K562 (cell line): ENCODE measurements around the gene MAP1LC3A. TPM values are rescaled to one million over a fixed set of nuclear protein-coding genes. Genes with fewer than 3 reads are reported as not detected.

Experiments
- CHD2 ChIP-seq: IDR thresholded peaks from 2 replicates; pipeline ENCODE4 v1.6.1; 2011; ENCODE audit warnings: low read depth, low read length
- ETV6 ChIP-seq, 3 experiments: fragments of 150-350 bp in 1 of 3; sonication (generic) in 1 of 3; formaldehyde crosslinking in 1 of 3; IDR thresholded peaks; 2 replicates each; pipeline versions ENCODE4 v1.6.1 to v1.8.0; 2014 to 2022; ENCODE audit warnings: borderline replicate concordance in 2 of 3, low read depth in 2 of 3, antibody characterized with exemption in 1 of 3, low read length in 1 of 3, mild to moderate bottlenecking in 1 of 3, missing genetic modification reagents in 1 of 3
- GABPB1 ChIP-seq: sonication (generic); formaldehyde crosslinking; IDR thresholded peaks from 2 replicates; pipeline ENCODE4 v1.8.0; 2022; ENCODE audit warnings: mild to moderate bottlenecking, missing genetic modification reagents
- HDAC2 ChIP-seq: fragments of 450-650 bp; IDR thresholded peaks from 2 replicates; pipeline ENCODE4 v1.6.1; 2016; ENCODE audit warnings: mild to moderate bottlenecking
- MAX ChIP-seq: sonication (generic); formaldehyde crosslinking; IDR thresholded peaks from 2 replicates; pipeline ENCODE4 v1.9.0; 2022; ENCODE audit warnings: mild to moderate bottlenecking, missing genetic modification reagents
- NEUROD1 ChIP-seq: fragments of 150-350 bp; IDR thresholded peaks from 2 replicates; pipeline ENCODE4 v1.6.1; 2014; ENCODE audit warnings: borderline replicate concordance, low read length, low read depth; ENCODE audit not compliant: partially characterized antibody
- NFYB ChIP-seq: IDR thresholded peaks from 2 replicates; pipeline ENCODE4 v1.6.1; 2011; ENCODE audit warnings: mild to moderate bottlenecking, moderate library complexity; ENCODE audit not compliant: insufficient read length; ENCODE audit errors: extremely low read depth
- NR2C2 ChIP-seq, 2 experiments: fragments of 200-800 bp in 1 of 2; sonication (Bioruptor generic) in 1 of 2; sonication (generic) in 1 of 2; formaldehyde crosslinking in 1 of 2; IDR thresholded peaks; 2 replicates each; pipeline versions ENCODE4 v1.6.1 to v1.8.0; 2016 to 2022; ENCODE audit warnings: mild to moderate bottlenecking in 1 of 2, missing compliant biosample characterization in 1 of 2, missing genetic modification characterization in 1 of 2, missing genetic modification reagents in 1 of 2
- NRF1 ChIP-seq, 2 experiments: fragments of 450-650 bp; IDR thresholded peaks in 1 of 2; conservative IDR thresholded peaks in 1 of 2; 2 replicates each; pipeline ENCODE4 v1.6.1; 2014; ENCODE audit warnings: mild to moderate bottlenecking in 2 of 2
- PHF21A ChIP-seq: fragments of 450-650 bp; IDR thresholded peaks from 2 replicates; pipeline ENCODE4 v1.6.1; 2017; ENCODE audit warnings: low read depth, borderline replicate concordance
- POLR2B ChIP-seq: fragments of 450-650 bp; IDR thresholded peaks from 2 replicates; pipeline ENCODE4 v1.6.1; 2018; ENCODE audit warnings: low read depth; ENCODE audit not compliant: partially characterized antibody
- POLR2H ChIP-seq: IDR thresholded peaks from 2 replicates; pipeline ENCODE4 v1.6.1; 2016; ENCODE audit warnings: missing genetic modification characterization, low read depth, mild to moderate bottlenecking, control low read depth, missing compliant biosample characterization, moderate library complexity
- SIN3A ChIP-seq, 2 experiments: fragments of 150-350 bp in 1 of 2; IDR thresholded peaks; 2 replicates each; pipeline ENCODE4 v1.6.1; 2011 to 2016; ENCODE audit warnings: borderline replicate concordance in 2 of 2, low read depth in 2 of 2, low read length in 2 of 2, mild to moderate bottlenecking in 2 of 2, moderate library complexity in 2 of 2; ENCODE audit not compliant: control insufficient read depth in 1 of 2
- SOX6 ChIP-seq: fragments of 450-650 bp; IDR thresholded peaks from 2 replicates; pipeline ENCODE4 v1.6.1; 2014; ENCODE audit warnings: mild to moderate bottlenecking
- TBP ChIP-seq: optimal IDR thresholded peaks from 2 replicates; pipeline ENCODE3; 2011; ENCODE audit warnings: low read depth, low read length, improper control_type of control experiment
- TCF15 ChIP-seq: fragments of 250-450 bp; sonication (Bioruptor Pico); IDR thresholded peaks from 2 replicates; pipeline ENCODE4 v1.8.0; 2022; ENCODE audit warnings: moderate library complexity, mild to moderate bottlenecking, inconsistent platforms
- TEAD1 ChIP-seq, 2 experiments: fragments of 450-650 bp in 1 of 2; sonication (generic) in 1 of 2; formaldehyde crosslinking; IDR thresholded peaks; 2 replicates each; pipeline versions ENCODE4 v1.4.0 to v1.8.0; 2020 to 2022; ENCODE audit warnings: mild to moderate bottlenecking in 2 of 2, missing genetic modification reagents in 1 of 2
- ZBTB17 ChIP-seq: fragments of 450-650 bp; formaldehyde crosslinking; IDR thresholded peaks from 2 replicates; pipeline ENCODE4 v1.4.0; 2020; ENCODE audit warnings: mild to moderate bottlenecking
- ZFX ChIP-seq: sonication (generic); formaldehyde crosslinking; IDR thresholded peaks from 2 replicates; pipeline ENCODE4 v1.8.0; 2022; ENCODE audit warnings: mild to moderate bottlenecking, missing genetic modification reagents, moderate library complexity
- ZNF436 ChIP-seq: fragments of 250-450, 450-650 bp; sonication (Bioruptor Pico); formaldehyde crosslinking; IDR thresholded peaks from 2 replicates; pipeline ENCODE4 v1.7.0; 2020; ENCODE audit warnings: mild to moderate bottlenecking
- ZNF511 ChIP-seq: sonication (generic); formaldehyde crosslinking; IDR thresholded peaks from 2 replicates; pipeline ENCODE4 v1.8.0; 2022; ENCODE audit warnings: mild to moderate bottlenecking, missing genetic modification reagents
- ZNF639 ChIP-seq, 2 experiments: fragments of 200-800 bp in 1 of 2; sonication (Bioruptor generic) in 1 of 2; sonication (generic) in 1 of 2; formaldehyde crosslinking in 1 of 2; IDR thresholded peaks in 1 of 2; conservative IDR thresholded peaks in 1 of 2; 2 replicates each; pipeline versions ENCODE4 v1.5.0 to v1.6.1; 2016 to 2020; ENCODE audit warnings: missing compliant biosample characterization in 1 of 2, missing genetic modification characterization in 1 of 2, missing genetic modification reagents in 1 of 2
- ZNF830 ChIP-seq: fragments of 250-450 bp; sonication (Bioruptor Pico); IDR thresholded peaks from 2 replicates; pipeline ENCODE4 v1.5.0; 2021; ENCODE audit warnings: mild to moderate bottlenecking
- polyA plus RNA-seq, 8 experiments: library from polyadenylated mRNA; depleted of rRNA in 4 of 8; stranded (reverse) in 5 of 8; unstranded in 3 of 8; fragments of >200 nt; fragmentation: Nextera tagmentation in 2 of 8; fragmentation: Illumina TruSeq in 1 of 8; extraction: Ambion mirVana in 2 of 8; extraction: Trizol in 1 of 8; gene quantifications; 2 replicates each; pipeline versions ENCODE4 v1.2.1 to v1.2.3, GENCODE V29; 2011 to 2014; ENCODE audit warnings: inconsistent platforms in 1 of 8, missing spikeins in 1 of 8
- total RNA-seq, 7 experiments: library from RNA; depleted of rRNA in 6 of 7; stranded (reverse); fragments of >200 nt in 6 of 7; fragmentation: Illumina TruSeq in 2 of 7; extraction: Trizol in 2 of 7; gene quantifications; 2 replicates each; pipeline versions ENCODE4 v1.2.1 to v1.2.3, GENCODE V29; 2011 to 2021; ENCODE audit warnings: low replicate concordance in 1 of 7

Gene MAP1LC3A
- total and polyA plus RNA-seq, 9 of the 15 experiments (the other 6 are each of a cell fraction or from before 2014, with no cell fraction given) = 0.27 to 0.38 TPM; not detected in 7

GRCh38 chr20:34516247-34517113, 42.0 kb upstream of the MAP1LC3A start, which contains the start of gene DYNLRB1 (continued):
- TF ChIP-seq ZNF639 (CRISPR knock-in tag; conservative IDR thresholded peaks at IDR 0.05 in 1 of 2, IDR thresholded peaks at IDR 0.05 in 1 of 2) = peak in 1 of 2 experiments; percentile 46; a peak in 1 of 4 replicates
- no peak for TF ChIP-seq ETV6 (IDR thresholded peaks at IDR 0.05; ENCODE audit: borderline replicate concordance in 1 of 2, low read depth in 2 of 2, low read length in 1 of 2)
- peak; percentile 37; the same call in 1 of the 2 replicates for TF ChIP-seq ETV6 (CRISPR knock-in tag; IDR thresholded peaks at IDR 0.05; ENCODE audit: borderline replicate concordance)
- TF ChIP-seq ZNF830 (CRISPR knock-in tag) = 0 out of 2 replicates have a peak, but pooled peaks have one; percentile 13
- TF ChIP-seq ZFX = peak; percentile 98
- TF ChIP-seq HDAC2 = 0 out of 2 replicates have a peak, but pooled peaks have one; percentile 26
- peak; percentile 97 for TF ChIP-seq ZBTB17 (CRISPR knock-in tag)
- TF ChIP-seq NEUROD1 = peak; percentile 29
- TF ChIP-seq GABPB1 (CRISPR knock-in tag) = peak; percentile 84
- TF ChIP-seq MAX (CRISPR knock-in tag) = peak; percentile 30; the same call in 1 of the 2 replicates
- 0 out of 2 replicates have a peak, but pooled peaks have one; percentile 19 for TF ChIP-seq POLR2H (tag)
- peak; percentile 59 to 84; a peak in 2 of 4 replicates for TF ChIP-seq SIN3A (IDR thresholded peaks at IDR 0.05; ENCODE audit: borderline replicate concordance in 2 of 2, control insufficient read depth in 1 of 2, low read depth in 2 of 2, low read length in 2 of 2)
- TF ChIP-seq NR2C2 (CRISPR knock-in tag; IDR thresholded peaks at IDR 0.05) = no peak; the same call in 1 of the 2 replicates
- peak; percentile 52; the same call in 1 of the 2 replicates for TF ChIP-seq NR2C2 (tag; IDR thresholded peaks at IDR 0.05)
- no peak for TF ChIP-seq PHF21A
- TF ChIP-seq NFYB = peak; percentile 90
- peak in 1 of 2 experiments; percentile 24; a peak in 1 of 4 replicates for TF ChIP-seq TEAD1 (CRISPR knock-in tag; IDR thresholded peaks at IDR 0.05)
- TF ChIP-seq NRF1 (conservative IDR thresholded peaks at IDR 0.05 in 1 of 2, IDR thresholded peaks at IDR 0.05 in 1 of 2) = peak; percentile 94 to 95
- TF ChIP-seq POLR2B = peak; percentile 80
- peak; percentile 28; the same call in 1 of the 2 replicates for TF ChIP-seq SOX6
- TF ChIP-seq CHD2 = peak; percentile 54; the same call in 1 of the 2 replicates
- no peak for TF ChIP-seq TCF15 (CRISPR knock-in tag)
- TF ChIP-seq ZNF436 (CRISPR knock-in tag) = 0 out of 2 replicates have a peak, but pooled peaks have one; percentile 38
- TF ChIP-seq TBP = peak; percentile 55
- 0 out of 2 replicates have a peak, but pooled peaks have one; percentile 14 for TF ChIP-seq ZNF511 (CRISPR knock-in tag)
